HG03521 (cell line): ENCODE data around the gene HSPA6.
"Not testable (repeated sequence)": the region's sequence is repeated elsewhere in the genome, so short reads cannot be mapped to it uniquely, and the experiment has no call there.

ENCODE experiments used
- ATAC-seq: cut with Tn5 transposase; IDR thresholded peaks from one replicate; pipeline ENCODE4 v1.9.1; 2021; ENCODE audit warnings: mild to moderate bottlenecking, moderate library complexity; ENCODE audit not compliant: unreplicated experiment

Gene HSPA6

DNA sequence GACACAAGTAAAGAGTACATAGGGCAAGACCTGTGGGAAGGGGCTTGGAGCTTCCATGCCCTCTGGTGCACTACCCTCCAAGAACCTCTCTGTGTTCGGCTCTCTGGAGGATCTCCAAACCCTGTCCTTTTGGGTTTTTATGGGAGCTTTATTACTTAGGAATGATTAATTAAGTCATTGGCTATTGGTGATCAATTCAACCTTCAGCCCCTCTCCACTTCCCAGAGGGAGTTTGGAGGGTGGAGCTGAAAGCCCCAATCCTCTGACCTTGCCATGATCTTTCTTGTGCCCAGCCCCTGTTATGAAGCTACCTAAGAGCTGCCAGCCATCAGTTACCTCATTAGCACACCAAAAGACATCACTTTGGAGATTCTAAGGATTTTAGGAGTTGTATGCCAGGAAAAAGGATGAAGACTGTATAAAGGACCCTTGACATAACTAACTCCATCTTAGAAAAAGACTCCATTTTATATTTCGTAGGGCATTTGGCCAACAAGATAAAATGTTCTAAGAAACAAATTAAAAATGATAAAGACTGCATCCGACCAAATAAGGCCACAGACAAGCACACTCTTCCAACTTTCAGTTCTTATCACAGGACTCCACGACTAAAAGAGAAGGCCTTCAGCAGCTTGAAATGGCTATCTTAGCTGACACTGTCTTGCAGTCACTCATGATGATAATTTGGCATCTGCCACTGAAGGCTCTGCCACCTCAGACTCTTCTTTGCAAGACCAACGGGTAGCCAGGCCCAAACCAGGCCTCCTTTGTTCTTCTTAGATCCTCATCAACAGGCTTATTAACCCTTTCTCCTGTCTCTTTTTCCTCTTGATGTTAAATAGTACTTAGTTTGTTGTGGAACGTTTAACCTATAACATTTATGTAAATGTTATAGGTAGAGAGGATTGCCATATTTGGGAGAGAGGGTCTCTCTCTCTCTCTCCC lies 33.4 kb downstream of the HSPA6 start:
- not testable (repeated sequence) for ATAC-seq

DNA sequence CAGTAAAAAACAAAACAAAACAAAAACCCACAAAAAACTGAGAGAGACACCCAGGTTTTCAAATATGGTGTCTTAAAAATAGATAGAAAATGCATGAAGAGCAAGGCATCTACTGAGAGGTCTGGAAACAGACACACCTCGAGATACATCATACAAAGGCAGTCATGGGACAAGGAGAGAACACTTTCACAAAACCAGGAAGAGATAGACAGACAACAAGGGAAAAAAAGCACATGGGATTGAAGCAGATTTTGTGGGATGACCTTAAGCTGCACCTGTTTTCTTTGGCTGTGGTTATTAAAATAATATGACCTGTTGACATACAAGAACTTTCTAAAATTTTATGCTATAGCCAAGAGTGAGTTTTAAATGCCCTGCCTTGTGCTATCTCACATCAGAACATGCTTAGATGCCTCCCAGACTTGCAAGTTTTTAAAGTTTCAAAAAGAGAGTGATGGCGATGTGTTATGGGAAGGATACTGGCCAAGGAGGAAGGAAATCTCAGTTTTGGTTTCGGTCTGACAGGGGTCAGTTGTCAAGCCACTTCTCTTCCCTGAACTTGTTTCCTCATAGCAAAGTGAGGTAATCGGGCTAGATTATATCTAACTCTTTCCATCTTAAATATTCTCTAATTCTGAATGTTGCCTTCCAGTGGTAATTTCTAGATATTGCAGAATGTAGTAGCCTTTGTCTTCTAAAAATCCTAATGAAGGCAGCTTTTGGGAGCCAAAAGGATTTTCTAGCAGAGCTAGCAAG lies 36.8 kb downstream of the HSPA6 start:
- ATAC-seq: not testable (repeated sequence)

DNA sequence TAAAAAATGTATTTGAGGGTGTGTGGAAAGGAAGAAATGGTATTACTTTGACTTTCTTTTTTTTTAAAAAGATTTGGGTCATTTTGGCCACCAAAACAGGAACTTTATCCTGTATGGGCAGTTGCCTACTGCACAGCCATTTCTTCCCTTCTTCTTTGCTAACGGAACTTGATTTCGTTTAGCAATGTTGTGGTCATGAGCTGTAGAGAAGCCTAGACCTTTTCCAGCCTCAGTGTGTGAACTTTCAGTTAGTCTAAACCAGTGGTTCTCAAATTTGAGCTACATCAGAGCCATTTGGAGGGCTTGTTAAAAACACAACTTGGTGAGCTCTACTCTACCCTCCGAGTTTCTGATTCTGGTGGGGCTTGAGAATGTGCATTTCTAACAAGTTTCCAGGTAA lies 38.1 kb downstream of the HSPA6 start:
- not testable (repeated sequence) for ATAC-seq

DNA sequence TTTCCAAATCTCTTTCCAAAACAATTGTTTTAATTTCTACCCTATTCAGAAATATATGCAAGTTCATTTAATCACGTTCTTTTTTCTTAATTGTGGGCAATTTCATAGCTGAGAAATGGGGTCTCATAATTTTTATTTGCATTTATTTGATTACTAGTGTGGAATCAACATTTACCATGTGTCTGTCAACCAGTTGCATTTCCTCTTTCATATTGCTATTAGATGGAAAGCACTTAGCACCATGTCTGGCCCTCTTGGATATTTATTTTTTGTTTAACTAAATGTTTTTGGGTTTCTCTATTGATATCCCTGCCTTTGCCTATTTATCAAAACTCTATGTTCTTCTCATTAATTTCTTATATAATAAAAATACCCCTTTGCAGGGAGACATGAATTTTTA lies 39.2 kb downstream of the HSPA6 start:
- ATAC-seq: not testable (repeated sequence)

DNA sequence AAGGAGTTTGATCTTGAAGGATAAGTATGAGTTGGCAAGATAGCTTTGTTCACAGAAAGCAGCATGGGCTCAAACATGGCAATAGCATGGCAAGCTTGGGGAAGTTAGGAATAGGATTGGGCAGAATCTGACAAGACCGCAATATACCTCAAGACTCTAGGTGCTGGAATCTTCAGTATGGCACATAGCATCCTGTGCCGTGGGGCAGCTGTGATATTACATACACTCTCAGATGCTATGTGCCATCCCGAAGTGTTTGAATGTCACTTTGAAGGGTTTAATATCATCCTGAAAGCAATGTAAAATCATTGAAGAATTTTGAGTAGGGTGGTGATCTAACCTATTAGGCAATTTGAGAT lies 42.2 kb downstream of the HSPA6 start:
- ATAC-seq: not testable (repeated sequence)

DNA sequence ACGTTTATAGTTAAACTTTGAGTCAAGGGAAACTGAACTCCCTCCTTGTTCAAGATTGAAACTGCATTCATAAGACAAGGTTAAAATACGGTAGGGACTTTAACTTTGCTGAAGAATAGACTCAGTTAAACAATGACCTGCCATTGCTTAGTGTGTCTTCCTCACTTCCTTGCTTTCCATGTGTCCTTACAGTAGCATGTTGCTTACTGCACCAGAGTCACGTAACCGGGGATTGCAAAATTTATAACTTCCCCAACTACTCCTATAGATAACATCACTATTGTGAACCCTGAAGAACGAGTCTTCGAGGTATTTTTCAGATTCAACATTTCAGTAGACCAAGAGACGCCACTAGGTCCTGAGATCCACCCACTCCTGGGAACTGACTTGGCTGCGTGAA lies 47.4 kb downstream of the HSPA6 start:
- ATAC-seq: not testable (repeated sequence)
